ENCODE results near the gene MLKL. TPM values are rescaled to one million over a fixed set of nuclear protein-coding genes. Genes with fewer than 3 reads are reported as not detected.

The MLKL gene
- total RNA-seq, 1 experiment from 2014 or later, result 8.4 TPM

- no peak for DNase-seq (ENCODE audit: low spot score)
Measured at GRCh38 chr16:74650966-74651567, 49.6 kb downstream of the MLKL start.

GRCh38 chr16:74649839-74650504 is 50.7 kb downstream of the MLKL start:
- no peak for DNase-seq (ENCODE audit: low spot score)

GRCh38 chr16:74641969-74642368 is 58.7 kb downstream of the MLKL start:
- no peak for DNase-seq (ENCODE audit: low spot score)

GRCh38 chr16:74637742-74638453 is 62.8 kb downstream of the MLKL start:
- no peak for DNase-seq (ENCODE audit: low spot score)

GRCh38 chr16:74635303-74635702 is 65.4 kb downstream of the MLKL start:
- no peak for DNase-seq (ENCODE audit: low spot score)

GRCh38 chr16:74633686-74634085 is 67.0 kb downstream of the MLKL start:
- DNase-seq (ENCODE audit: low spot score), result no peak

- no peak for DNase-seq (ENCODE audit: low spot score)
Measured at GRCh38 chr16:74627506-74628220, 73.0 kb downstream of the MLKL start.

- no peak for DNase-seq (ENCODE audit: low spot score)
Measured at GRCh38 chr16:74626741-74627416, 73.8 kb downstream of the MLKL start.

GRCh38 chr16:74625500-74626350 is 74.9 kb downstream of the MLKL start:
- no peak for DNase-seq (ENCODE audit: low spot score)

- no peak for DNase-seq (ENCODE audit: low spot score)
Measured at GRCh38 chr16:74623839-74624235, 76.8 kb downstream of the MLKL start.

GRCh38 chr16:74623214-74623838 is 77.3 kb downstream of the MLKL start:
- DNase-seq (ENCODE audit: low spot score), result peak; percentile 44

GRCh38 chr16:74622005-74622404 is 78.7 kb downstream of the MLKL start:
- DNase-seq (ENCODE audit: low spot score), result no peak

Other genes starting within 250 kb of the MLKL start
- 80.2 and 81.2 TPM in 2 replicates for gene GLG1, start 93.7 kb downstream of the MLKL start, total RNA-seq (2014; rRNA removed; shearing (Covaris generic))
- 30.8 and 33.8 TPM in 2 replicates for gene RFWD3, start 34.0 kb downstream of the MLKL start, total RNA-seq (2014; rRNA removed; shearing (Covaris generic))
- gene FA2H, start 74.0 kb upstream of the MLKL start, total RNA-seq (2014; rRNA removed; shearing (Covaris generic)), result not detected in 2 replicates

All from H4 (cell line).